Ecto neural progenitor cell (in vitro differentiated cells): ENCODE data around the gene TRIM6.
"Not testable (repeated sequence)": the region's sequence is repeated elsewhere in the genome, so short reads cannot be mapped to it uniquely, and the experiment has no call there.

Experiments
- DNase-seq: peaks from one replicate; pipeline ENCODE4 v3.0.0-alpha.2; 2018; ENCODE audit warnings: low spot score

TRIM6 gene

DNA sequence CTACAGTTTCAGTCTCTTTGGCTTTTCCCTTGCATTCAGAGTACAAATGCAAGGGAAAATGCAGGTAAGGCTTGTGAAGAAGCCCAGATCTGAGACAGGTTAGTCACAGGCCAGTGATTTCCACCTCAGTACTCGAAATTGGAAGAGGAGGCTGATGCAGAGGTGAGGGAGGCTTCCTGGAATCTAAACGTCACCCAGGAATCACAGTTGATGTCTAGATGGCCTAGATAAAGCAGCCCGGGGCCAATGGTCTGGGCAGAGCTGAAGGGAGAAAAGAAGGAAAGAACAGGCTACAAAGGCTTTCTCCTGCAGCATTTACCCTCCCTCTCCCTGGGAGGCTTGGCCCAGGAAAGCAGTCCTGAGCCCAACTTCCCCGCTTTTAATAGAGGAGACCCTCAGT, 8.5 kb downstream of the TRIM6 start:
- DNase-seq = no peak

DNA sequence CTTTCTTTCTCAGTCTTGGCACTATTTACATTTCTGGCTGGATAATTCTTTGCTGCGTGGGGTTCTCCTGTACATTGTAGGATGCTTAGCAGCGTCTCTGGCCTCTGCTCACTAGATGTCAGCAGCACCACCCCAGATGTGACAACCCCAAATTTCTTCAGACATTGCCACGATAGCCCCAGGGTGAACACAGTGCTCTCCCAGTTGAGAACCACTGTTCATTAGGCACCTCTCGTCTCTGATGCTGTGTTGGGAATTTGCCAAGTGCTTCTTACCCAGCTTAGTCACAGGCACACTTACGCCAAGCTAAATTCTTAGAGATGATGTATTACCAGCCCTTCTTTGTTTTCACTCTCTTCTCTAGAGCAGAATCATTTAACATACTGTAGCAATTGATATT, 9.4 kb downstream of the TRIM6 start:
- DNase-seq = no peak

GRCh38 chr11:5608808-5609207, 12.4 kb downstream of the TRIM6 start:
- no peak for DNase-seq

DNA sequence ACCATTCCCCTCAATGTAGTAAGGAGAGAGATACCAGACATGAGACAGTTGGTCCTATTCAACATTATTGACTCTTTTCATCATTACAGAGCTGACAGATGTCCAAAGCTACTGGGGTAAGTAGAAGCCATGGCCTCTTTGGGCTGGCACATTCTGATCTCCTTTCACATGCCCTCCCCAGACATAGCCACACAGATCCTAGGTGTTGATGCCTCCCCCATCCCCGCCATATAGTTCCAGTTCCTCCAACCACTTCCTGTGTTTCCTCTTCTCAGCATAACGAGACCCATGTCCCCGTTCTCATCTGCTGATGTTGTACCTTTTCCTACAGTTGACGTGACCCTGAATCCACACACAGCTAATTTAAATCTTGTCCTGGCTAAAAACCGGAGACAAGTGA, 14.0 kb downstream of the TRIM6 start:
- no peak for DNase-seq

DNA sequence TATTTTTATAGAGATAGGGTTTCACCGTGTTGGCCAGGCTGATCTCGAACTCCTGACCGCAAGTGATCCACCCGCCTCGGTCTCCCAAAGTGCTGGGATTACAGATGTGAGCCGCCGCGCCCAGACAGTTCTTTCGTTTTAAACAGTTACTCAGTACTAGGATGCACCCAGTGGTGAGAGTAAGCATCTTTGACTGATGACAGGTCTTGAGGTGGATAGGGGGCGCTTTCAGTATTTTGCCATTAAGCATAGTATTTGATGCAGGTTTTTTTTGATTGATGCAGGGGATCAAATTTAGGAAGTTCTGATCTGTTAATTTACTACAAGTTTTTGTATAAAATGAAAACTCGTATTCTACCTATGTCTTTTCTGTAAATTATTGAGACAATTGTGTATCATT, 15.2 kb downstream of the TRIM6 start:
- DNase-seq = no peak

- DNase-seq = no peak
Measured at GRCh38 chr11:5618807-5619206, 22.4 kb downstream of the TRIM6 start.

DNA sequence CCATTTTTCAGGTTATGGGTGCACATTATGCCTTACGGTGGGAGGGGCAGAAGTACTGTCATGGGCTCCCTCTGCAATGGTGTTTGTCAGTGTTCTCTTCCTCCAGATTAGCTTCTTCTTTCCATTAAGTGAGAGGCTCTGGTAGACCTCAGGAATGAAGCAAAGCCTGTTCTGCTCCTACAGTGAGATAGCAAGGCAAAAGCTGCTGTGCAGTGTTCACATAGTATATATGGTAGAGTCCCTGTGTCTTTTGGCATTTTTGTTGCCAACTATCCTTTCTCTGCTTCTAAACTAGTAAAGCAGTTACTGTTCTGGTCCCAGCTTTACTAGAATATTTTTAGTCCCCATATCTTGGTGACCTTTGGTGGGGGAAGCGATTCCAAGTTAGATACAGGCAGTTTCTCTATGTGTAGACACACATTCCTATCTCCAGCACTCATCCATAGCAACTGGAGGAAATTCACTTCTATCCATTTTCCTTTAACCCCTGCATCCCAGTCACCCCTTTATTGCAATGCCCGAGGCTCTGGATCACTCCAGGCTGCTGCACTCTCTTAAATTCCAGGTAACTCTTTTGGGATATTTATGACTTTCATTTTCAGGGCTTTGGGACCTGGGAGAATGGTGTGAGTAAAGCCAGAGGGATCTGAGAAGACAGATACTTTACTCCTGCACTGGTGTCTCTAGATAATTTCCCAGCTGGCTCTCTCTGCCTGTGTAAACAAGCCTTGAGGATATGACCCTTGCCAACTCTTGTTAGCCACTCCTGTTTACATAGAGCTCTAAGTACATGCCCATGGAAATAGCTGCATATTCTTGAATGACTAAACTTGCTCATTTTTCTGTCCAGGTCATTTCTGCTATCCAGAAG, 24.4 kb downstream of the TRIM6 start:
- DNase-seq = no peak

GRCh38 chr11:5621580-5621979, 25.1 kb downstream of the TRIM6 start:
- no peak for DNase-seq

DNA sequence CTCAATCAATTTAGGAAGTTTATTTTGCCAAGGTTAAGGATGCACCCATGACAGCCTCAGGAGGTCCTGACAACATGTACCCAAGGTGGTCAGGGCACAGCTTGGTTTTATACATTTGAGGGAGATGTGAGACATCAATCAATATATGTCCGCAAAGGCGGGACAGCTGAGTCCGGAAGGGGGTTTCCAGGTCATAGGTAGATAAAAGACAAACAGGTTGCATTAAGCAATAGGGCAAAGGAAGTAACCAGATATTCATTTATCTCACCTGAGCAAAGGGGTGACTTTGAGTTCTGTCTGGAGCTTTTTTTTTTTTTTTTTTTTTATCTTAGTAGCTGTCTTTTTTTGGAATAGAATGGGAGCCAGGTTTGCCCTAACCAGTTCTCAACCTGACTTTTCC, 26.4 kb downstream of the TRIM6 start:
- DNase-seq = no peak

- DNase-seq = no peak
Measured at GRCh38 chr11:5624489-5625279, 28.2 kb downstream of the TRIM6 start, which contains the start of gene TRIM34. Gene TRIM34, plus strand, starts transcription at chr11:5625001. Its CDS starts 7,331 bp downstream, at chr11:5632332.

DNA sequence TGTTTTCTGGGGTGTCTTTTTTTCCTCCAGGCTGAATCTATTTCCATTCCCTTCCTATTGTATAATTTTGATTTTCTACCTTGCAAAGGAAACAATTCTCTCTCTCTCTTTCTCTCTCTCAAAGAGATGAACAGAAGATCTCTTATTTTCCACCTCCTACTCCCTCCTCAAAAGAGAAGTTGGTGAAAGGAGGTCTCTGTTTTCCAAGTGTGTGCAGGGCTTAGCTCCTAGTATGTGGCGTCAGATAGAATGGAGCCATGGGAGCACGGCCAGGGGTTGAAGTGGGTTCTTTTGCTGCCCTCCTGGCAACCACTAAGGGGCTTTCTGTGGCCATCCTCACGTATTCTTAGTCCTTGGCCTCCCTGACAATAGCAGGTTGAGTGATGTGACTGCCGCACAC, 28.8 kb downstream of the TRIM6 start:
- no peak for DNase-seq

DNA sequence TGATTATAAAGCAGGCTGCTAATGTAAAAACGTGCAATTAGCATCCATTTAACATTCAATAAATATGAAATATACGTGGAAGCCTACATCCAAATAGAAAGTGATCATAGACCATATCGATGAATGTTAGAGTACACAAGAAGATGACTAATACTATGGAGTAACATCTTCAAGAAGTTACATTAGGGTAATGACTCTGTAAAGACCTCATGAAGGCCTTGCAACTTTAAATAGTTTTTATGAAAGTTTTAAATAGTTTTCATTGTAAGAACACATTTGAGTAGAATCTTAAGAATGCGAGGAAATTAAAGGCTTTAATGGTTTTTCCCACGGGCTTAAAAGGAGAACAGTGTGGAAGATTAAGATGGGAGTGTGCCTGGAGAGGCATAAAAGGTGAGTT, 29.8 kb downstream of the TRIM6 start:
- DNase-seq = no peak

DNA sequence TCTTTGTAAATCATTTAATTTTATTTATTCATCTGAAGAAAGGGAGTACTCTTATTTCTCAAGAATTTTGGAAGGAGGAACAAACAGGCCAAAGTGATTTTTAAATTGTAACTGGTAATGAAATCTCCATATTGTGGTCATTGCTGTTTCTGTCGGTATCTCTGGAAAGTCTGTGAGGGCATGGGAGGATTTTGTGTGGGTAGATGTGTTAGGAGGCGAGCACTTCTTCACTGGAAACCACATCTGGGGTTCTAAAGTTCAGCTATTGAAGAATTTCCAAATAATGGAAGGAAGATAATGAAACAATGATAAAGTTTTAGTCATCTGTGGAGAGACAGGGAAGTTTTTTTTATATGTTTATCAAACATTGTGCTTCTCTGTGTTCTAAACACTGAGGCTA, 35.0 kb downstream of the TRIM6 start:
- DNase-seq = no peak

DNA sequence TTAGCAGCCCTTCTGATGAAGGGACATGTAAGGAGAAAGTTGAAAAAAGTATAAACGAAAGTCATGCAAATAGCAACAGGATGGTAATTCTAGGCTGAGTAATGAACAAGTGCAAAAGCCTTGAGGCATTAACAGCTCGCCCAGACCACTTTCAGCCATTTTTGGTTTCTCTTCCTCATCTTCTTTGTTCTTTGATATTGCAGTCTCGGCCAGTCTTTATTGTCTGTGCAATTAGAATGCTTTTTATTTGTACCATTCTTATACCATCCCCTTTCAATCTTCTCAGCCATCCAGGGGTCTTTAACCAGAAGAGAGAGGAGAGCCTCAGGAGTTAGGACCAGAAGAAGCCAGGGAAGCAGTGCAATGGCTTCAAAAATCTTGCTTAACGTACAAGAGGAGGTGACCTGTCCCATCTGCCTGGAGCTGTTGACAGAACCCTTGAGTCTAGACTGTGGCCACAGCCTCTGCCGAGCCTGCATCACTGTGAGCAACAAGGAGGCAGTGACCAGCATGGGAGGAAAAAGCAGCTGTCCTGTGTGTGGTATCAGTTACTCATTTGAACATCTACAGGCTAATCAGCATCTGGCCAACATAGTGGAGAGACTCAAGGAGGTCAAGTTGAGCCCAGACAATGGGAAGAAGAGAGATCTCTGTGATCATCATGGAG, 35.7 kb downstream of the TRIM6 start:
- DNase-seq = no peak

DNA sequence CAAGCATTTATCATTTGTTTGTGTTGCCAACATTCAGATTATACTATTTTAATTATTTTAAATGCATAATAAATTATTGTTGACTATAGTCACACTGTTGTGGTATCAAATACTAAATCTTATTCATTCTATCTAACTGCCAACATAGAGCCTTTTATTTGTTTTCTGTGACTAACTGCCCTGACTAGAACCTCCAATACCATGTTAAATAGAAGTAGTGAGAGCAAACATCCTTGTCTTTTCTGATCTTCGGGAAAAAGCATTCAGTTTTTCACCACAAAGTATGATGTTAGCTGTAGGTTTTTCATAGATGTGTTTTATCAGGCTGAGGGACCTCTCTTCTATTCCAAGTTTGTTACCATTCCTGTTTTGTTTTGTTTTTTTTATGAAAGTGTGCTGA, 43.5 kb downstream of the TRIM6 start:
- no peak for DNase-seq

- DNase-seq = no peak
Measured at GRCh38 chr11:5643585-5643984, 47.1 kb downstream of the TRIM6 start.

GRCh38 chr11:5646139-5646538, 49.7 kb downstream of the TRIM6 start:
- no peak for DNase-seq

DNA sequence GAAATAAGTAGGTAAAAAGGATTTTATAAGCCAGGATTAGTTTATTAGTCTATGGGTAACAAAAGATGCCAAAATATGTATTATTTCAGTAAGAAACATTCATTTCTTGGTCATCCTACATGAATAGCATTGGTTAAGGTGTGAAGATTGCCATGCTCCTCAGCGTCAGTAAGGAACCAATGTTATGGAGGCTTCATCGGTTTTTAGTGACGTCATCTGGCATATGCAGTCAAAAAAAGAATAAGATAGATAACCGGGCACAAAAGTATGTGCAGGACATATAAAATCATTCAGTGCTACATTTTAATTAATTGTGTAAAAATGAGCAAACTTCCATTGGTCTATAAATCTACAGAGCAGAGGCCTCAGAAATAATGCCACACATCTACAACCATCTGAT, 59.0 kb downstream of the TRIM6 start:
- DNase-seq = no peak

DNA sequence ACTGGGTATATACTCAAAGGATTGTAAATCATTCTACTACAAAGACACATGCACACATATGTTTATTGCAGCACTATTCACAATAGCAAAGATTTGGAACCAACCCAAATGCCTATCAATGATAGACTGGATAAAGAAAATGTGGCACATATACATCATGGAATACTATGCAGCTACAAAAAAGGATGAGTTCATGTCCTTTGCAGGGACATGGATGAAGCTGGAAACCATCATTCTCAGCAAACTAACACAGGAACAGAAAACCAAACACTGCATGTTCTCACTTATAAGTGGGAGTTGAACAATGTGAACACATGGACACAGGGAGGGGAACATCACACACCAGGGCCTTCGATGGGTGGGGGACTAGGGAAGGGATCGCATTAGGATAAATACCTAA, 60.5 kb downstream of the TRIM6 start:
- not testable (repeated sequence) for DNase-seq

DNA sequence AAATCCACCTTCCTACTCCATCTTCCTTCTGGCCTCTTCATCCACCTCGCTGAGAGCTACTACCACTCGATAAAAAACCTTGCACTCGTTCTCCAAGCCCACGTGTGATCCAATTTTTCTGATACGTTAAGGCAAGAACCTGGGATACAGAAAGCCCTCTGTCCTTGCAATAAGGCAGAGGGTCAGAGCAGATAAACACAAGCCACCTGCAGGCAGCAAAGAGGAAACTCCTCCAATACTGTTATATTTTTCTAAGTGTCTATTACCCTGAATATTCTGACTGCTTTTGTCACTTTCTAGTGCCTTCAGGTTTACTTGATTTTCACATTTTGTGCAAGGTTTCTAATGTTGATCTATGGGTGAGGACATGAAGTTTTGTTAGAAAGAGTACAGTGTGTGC, 61.9 kb downstream of the TRIM6 start:
- no peak for DNase-seq
